Skeletal muscle satellite cell (primary cell): ENCODE measurements around the gene STUM.

Experiments
- H3K27me3 ChIP-seq: 2 replicates; pipeline ENCODE4 v1.7.0; 2013; ENCODE audit warnings: low read length; ENCODE audit not compliant: control insufficient read depth, insufficient read depth
- H3K36me3 ChIP-seq: 2 replicates; pipeline ENCODE4 v1.7.0; 2013; ENCODE audit warnings: mild to moderate bottlenecking, control low read depth, low read length; ENCODE audit not compliant: insufficient read depth
- H3K4me1 ChIP-seq: 2 replicates; pipeline ENCODE4 v1.7.0; 2013; ENCODE audit warnings: low read length; ENCODE audit not compliant: control insufficient read depth, insufficient read depth
- H3K4me2 ChIP-seq: 2 replicates; pipeline ENCODE4 v1.7.0; 2013; ENCODE audit warnings: mild to moderate bottlenecking, low read length
- H3K4me3 ChIP-seq: 2 replicates; pipeline ENCODE4 v1.7.0; 2013; ENCODE audit warnings: low read length
- H3K9ac ChIP-seq: 2 replicates; pipeline ENCODE4 v1.7.0; 2013; ENCODE audit warnings: mild to moderate bottlenecking, low read depth, low read length, moderate library complexity
- H3K9me3 ChIP-seq: replicated peaks from 2 replicates; pipeline ENCODE4 v1.7.0; 2013; ENCODE audit warnings: mild to moderate bottlenecking, control low read depth, low read length

Gene STUM

DNA sequence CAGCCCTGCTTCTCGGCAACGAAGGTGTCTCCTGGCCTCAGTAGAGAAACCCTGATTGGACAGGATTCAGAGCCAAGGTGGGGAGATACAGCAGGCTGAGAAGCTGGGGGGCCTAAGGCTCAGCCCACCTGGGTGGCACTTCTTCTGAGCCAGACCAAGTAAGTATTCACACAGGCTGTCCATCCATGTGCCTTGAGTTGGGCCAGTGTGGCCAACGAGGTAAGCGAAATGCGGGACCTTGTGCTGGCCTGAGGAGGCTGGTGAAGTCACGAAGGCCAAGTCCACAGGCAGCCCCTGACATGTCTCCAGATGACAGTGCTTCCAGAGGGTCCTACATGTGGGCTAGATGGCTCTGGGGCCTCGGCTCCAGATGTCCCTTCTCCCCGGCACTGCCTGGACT is 99.2 kb downstream of the STUM start:
- no peak overlapping the region for H3K4me2 ChIP-seq
- no peak overlapping the region for H3K9ac ChIP-seq
- H3K9me3 ChIP-seq: no peaks in the 10 kb centered on the region
- H3K36me3 ChIP-seq: no peaks in the 10 kb centered on the region
- H3K4me1 ChIP-seq: peaks cover 13% of the 10 kb centered on the region
- H3K27me3 ChIP-seq: no peaks in the 10 kb centered on the region
- no peak overlapping the region for H3K4me3 ChIP-seq

DNA sequence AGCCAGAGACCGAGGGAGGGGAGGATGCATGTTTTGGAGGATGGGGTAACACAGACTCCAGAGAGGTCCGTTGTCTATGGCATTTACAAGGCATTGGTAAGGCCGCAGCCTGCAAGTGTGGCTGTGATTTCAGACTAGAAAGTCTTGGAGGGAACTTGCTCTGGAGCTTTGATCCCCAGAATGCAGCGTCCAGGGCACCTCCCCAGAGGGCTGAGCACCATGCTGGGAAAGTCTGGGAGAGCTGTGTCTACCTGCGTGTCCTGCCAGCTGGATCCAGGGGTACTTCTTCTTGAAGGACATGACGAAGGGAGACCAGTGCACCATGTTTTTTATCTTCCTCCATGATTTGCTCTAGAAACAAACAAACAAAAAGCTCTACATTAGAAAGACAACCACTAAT is 99.9 kb downstream of the STUM start:
- no peak overlapping the region for H3K4me3 ChIP-seq

DNA sequence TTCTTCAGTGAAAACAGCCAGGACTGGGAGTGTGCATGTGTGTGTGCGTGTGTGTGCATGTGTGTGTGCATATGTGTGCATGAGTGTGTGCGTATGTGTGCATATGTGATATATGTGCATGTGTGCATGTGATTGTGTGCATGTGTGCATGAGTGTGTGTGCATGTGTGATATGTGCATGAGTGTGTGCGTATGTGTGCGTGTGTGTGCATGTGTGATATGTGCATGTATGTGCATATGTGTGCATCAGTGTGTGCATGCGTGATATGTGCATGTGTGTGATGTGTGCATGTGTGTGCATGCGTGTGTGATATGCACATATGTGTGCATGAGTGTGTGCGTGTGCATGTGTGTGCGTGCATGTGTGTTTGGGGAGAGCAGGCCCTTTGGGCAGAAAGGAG is 100.7 kb downstream of the STUM start:
- Histone ChIP-seq H3K4me3 (no peak overlapping the region), H3K4me1 (peaks cover 6% of the 10 kb centered on the region), H3K9ac (no peak overlapping the region), H3K9me3 (no peaks in the 10 kb centered on the region), H3K36me3 (no peaks in the 10 kb centered on the region), H3K27me3 (no peaks in the 10 kb centered on the region), H3K4me2 (no peak overlapping the region)

More for the DNA sequence above, 99.9 kb downstream of the STUM start:
- Histone ChIP-seq H3K9ac (no peak overlapping the region), H3K36me3 (no peaks in the 10 kb centered on the region), H3K27me3 (no peaks in the 10 kb centered on the region), H3K9me3 (no peaks in the 10 kb centered on the region), H3K4me1 (peaks cover 6% of the 10 kb centered on the region), H3K4me2 (no peak overlapping the region)

DNA sequence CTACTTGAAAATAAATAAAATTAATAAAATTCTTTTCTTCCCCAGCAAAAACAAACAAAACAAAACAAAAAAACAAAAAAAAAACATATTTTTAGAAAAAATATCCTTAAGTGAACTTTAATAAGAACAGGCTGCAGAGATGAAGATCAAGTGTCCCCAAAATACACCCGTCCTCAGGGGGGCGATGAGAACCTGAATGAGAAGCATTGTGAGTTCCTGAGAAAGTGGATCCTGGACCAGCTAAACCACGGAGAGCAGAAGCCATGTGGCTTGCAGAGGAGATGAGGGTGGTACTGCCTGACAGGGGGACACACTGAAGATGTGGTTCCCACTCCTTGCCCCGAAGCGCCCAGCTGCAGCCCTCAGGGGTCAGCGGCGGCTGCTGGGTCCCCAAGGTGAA is 101.2 kb downstream of the STUM start:
- Histone ChIP-seq H3K4me1 (peaks cover 8% of the 10 kb centered on the region), H3K36me3 (no peaks in the 10 kb centered on the region), H3K27me3 (no peaks in the 10 kb centered on the region), H3K9ac (no peak overlapping the region), H3K4me2 (no peak overlapping the region), H3K9me3 (no peaks in the 10 kb centered on the region), H3K4me3 (no peak overlapping the region)

DNA sequence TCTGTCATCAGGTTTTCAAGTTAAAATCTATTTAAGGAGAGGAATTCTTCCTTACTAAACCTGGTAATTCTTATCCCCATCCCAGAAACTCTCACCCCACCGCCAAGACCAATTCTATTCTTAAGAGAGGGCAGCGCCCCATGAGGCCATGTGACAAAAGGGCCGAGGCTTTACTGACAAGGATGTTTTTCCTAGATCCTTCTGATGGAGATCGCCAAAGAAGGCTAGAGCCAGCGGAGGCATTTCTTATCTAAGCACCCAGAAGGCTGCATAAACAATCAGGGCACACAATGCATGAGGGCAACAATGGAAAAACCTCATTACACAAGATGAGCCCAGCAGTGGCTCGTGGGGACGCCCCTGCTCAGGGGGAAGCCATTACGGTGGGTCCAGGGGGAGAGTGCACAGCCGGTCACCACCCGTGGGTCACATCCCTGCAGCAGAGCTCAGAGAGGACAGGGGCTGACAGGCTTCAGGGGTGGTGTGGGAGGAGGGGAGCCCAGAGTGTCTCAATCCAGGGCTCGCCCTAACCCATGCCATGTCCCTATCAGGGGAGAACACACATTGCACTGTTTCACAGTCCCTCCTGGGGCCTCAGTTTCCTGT is 101.8 kb downstream of the STUM start:
- H3K27me3 ChIP-seq: no peaks in the 10 kb centered on the region
- H3K4me3 ChIP-seq: no peak overlapping the region
- no peak overlapping the region for H3K4me2 ChIP-seq
- H3K4me1 ChIP-seq: peaks cover 11% of the 10 kb centered on the region
- H3K9ac ChIP-seq: no peak overlapping the region
- H3K9me3 ChIP-seq: no peaks in the 10 kb centered on the region
- H3K36me3 ChIP-seq: no peaks in the 10 kb centered on the region

DNA sequence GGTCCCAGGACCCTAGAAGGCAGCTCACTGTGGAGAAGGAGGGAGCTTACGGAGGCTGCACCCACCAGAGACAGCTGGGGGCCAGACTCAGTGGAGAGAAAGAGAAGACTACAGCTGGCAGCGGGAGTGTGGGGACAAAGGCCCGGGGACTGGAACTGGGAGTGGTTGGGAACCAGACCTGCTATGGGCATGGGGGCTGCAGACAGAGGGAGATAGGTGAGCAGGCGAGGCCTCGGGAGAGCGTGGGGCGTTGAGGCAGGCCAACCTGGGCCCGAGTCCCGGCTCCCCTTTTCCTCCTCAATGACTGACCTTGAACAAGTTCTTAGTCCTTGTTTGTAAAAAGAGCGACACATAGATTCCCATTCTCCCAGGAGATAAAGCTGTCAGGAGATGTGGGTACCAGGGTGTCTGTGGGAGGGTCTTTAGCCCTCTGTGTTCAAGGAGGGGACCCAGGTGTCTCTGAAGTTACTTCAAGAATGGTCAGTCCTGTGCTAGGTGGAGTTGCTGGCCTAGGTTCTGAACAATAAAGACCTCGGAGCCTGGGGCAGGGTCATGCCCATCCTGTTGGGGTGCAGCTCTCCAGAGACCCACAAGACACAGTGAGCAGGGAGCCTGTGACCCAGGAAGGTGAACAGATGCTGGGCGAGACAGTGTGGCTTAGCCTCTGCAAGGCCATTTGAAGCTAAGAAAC is 102.6 kb downstream of the STUM start:
- Histone ChIP-seq H3K36me3 (no peaks in the 10 kb centered on the region), H3K9me3 (no peaks in the 10 kb centered on the region), H3K4me2 (no peak overlapping the region), H3K4me3 (no peak overlapping the region), H3K4me1 (peaks cover 15% of the 10 kb centered on the region), H3K27me3 (no peaks in the 10 kb centered on the region), H3K9ac (no peak overlapping the region)

DNA sequence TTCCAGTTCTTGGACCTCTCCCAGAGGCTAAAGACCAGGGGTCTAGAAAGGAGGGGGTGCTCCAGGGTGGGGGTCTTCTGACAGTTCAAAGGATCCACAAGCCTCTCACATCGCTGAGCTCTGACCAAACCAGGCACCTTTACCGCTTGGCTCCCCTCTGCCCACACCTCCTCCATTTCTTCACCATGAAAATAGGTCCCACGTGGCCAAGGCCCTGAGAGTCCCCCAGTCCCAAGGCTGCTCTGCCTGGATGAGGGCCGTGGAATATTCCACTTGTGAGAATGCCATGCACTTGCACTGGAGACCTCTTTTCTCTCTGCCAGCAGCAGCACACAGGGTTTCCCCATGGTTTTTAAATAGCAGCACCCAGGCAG is 103.2 kb downstream of the STUM start:
- Histone ChIP-seq H3K4me1 (peaks cover 20% of the 10 kb centered on the region), H3K4me2 (no peak overlapping the region), H3K27me3 (no peaks in the 10 kb centered on the region), H3K9ac (no peak overlapping the region), H3K4me3 (no peak overlapping the region), H3K36me3 (no peaks in the 10 kb centered on the region), H3K9me3 (no peaks in the 10 kb centered on the region)

DNA sequence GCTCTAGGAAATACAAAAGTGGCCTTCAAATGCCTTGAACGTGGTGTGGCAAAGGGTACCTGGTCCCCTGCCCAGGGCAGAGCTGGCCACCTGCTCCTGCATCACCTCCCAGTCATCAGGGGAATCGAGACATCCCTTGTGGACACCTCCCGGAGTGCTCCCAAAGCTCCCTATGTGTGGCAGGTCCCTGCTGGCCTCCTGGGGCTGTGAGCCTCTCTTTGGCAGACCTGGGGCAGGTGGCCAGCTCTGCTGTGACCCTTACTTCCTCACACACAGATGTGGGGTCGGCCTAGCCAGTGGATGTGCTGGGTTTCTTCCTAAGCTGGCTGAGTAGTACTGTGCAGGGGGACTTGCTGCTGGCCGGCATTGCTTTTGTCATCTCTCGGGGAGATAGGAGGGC is 104.0 kb downstream of the STUM start:
- Histone ChIP-seq H3K4me1 (peaks cover 28% of the 10 kb centered on the region), H3K9ac (no peak overlapping the region)

DNA sequence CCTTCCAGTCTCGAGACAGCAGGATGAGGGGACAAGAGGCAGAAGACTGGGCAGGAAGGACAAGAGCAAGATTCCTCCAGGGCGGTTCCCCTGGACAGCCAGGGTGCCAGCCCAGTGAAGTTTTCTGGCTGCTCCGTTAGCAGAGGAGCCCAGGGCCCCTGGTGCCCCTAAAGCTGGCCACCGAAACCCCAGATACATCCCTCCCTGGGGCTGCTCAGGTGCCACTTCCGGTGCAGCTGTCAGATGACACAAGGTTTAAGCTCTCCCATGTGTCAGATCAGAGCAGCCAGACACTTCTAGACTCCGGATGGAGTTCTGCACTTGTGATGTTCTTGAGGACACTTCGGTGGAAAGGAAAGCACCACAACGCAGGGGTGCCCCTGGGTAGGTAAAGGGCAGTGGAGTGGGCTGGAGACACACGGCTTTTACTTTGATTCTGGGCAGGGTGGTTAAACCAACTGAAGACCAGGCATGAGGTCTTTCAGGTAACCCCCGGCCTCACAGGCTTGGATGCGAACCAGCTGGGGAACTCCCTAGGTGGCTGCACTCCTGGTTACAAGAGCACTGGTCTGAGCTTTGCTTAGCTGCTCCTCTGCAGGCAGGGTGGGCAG is 104.9 kb downstream of the STUM start:
- H3K4me1 ChIP-seq: peaks cover 28% of the 10 kb centered on the region
- H3K9ac ChIP-seq: no peak overlapping the region
- no peak overlapping the region for H3K4me3 ChIP-seq

More for the DNA sequence above, 104.0 kb downstream of the STUM start:
- Histone ChIP-seq H3K4me2 (no peak overlapping the region), H3K9me3 (no peaks in the 10 kb centered on the region), H3K4me3 (no peak overlapping the region), H3K27me3 (no peaks in the 10 kb centered on the region), H3K36me3 (no peaks in the 10 kb centered on the region)

DNA sequence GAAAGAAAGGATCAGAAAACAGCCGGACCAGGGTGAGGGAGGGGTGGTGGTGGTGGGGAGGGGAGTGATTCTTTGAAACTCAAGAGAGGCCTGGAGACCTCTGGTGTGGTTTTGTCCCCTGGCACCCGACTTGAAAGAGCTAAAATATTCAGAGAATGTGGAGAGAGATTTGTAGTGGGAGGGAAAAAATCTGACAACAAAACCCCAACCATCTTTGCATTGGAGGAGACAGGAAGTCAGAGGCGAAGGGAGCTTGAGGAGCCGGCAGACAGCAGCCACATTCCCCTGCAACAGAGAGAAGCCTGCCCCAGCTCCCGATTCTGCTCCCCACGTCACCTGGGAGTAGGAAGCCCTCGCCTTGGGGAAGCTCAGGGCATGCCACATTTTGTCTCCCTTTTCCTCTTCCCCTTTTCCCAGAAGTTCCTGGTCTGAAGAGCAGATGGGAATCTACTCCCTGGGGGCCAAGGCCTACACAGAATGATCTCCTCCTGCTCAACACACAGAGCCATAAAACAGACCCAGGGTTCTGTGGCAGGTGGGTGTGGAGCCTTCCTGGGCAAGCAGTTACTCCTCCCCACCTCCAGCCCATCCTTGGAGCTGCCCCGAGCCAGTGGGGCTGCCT is 105.6 kb downstream of the STUM start:
- H3K4me2 ChIP-seq: no peak overlapping the region
- H3K36me3 ChIP-seq: no peaks in the 10 kb centered on the region
- H3K4me3 ChIP-seq: no peak overlapping the region
- no peaks in the 10 kb centered on the region for H3K9me3 ChIP-seq
- no peak overlapping the region for H3K9ac ChIP-seq
- no peaks in the 10 kb centered on the region for H3K27me3 ChIP-seq
- peaks cover 28% of the 10 kb centered on the region for H3K4me1 ChIP-seq

More for the DNA sequence above, 104.9 kb downstream of the STUM start:
- H3K4me2 ChIP-seq: no peak overlapping the region
- no peaks in the 10 kb centered on the region for H3K27me3 ChIP-seq
- no peaks in the 10 kb centered on the region for H3K9me3 ChIP-seq
- H3K36me3 ChIP-seq: no peaks in the 10 kb centered on the region

DNA sequence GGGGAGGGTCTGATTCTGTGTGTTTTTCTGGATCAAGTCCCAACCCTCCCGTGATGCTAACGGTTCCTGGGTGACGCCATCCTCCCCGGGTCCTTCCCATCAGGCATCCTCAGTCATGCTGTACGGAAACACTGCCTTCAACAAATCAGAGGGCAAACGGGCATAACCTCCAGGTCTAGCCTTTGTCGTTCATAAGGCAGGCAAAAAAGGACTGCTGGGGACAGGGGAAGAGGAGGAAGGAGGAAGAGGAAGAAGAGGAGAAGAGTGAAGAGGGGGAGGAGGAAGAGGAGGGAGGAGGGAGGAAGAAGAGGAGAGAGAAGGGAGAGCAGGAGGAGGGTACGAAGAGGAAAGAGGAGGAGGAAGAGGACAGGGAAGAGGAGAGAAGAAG is 106.1 kb downstream of the STUM start:
- H3K27me3 ChIP-seq: no peaks in the 10 kb centered on the region
- H3K36me3 ChIP-seq: no peaks in the 10 kb centered on the region
- H3K4me2 ChIP-seq: no peak overlapping the region
- H3K4me3 ChIP-seq: no peak overlapping the region
- peaks cover 28% of the 10 kb centered on the region for H3K4me1 ChIP-seq
- no peaks in the 10 kb centered on the region for H3K9me3 ChIP-seq
- no peak overlapping the region for H3K9ac ChIP-seq
